GM12878 (cell line): Measurements from ENCODE around the gene CUZD1. TPM values are rescaled to one million over a fixed set of nuclear protein-coding genes. Genes with fewer than 3 reads are reported as not detected.

Source experiments
- ATAC-seq: fragments of 200-7000 bp; cut with Tn5 transposase; 3 replicates; pipeline ENCODE4 v1.9.1; 2020; ENCODE audit warnings: mild to moderate bottlenecking, moderate library complexity
- BruUV-seq: library from RNA; stranded (reverse); fragments of 400-500 nt; replicated peaks from 2 replicates; lab custom pipeline; 2021; lab: Mats Ljungman, UMichigan
- CTCF ChIA-PET: fragments of 300-600 bp; sonication (Branson Sonifier 250); formaldehyde crosslinking; extraction: SDS; loops from one replicate; lab custom pipeline; 2021; ENCODE audit warnings: inconsistent platforms; lab: Yijun Ruan, JAX
- POLR2A ChIA-PET: fragments of 350-600 bp; formaldehyde crosslinking; extraction: SDS; loops from one replicate; lab custom pipeline; 2021; ENCODE audit warnings: inconsistent platforms; lab: Charles Lee
- RAD21 ChIA-PET: fragments of 300-600 bp; sonication (Branson Sonifier 250); formaldehyde crosslinking; loops from one replicate; lab custom pipeline; 2023; ENCODE audit warnings: antibody characterized with exemption; ENCODE audit not compliant: unreplicated experiment; lab: Charles Lee
- SMC1A ChIA-PET: fragments of 300-600 bp; sonication (Branson Sonifier 250); formaldehyde crosslinking; loops from one replicate; lab custom pipeline; 2023; ENCODE audit not compliant: unreplicated experiment, uncharacterized antibody; lab: Charles Lee
- DNase-seq: peaks from one replicate; pipeline ENCODE4 v3.0.0-alpha.2; 2011; ENCODE audit warnings: low read depth, low spot score
- FAIRE-seq: peaks from 3 replicates; lab custom pipeline; 2011; peaks lifted over from hg19 to GRCh38; lab: Jason Lieb, UNC
- H2AFZ ChIP-seq: 2 replicates; pipeline ENCODE4 v1.6.0; 2011; ENCODE audit warnings: low read depth, low read length, control low read depth; ENCODE audit not compliant: control insufficient read depth
- H3K27ac ChIP-seq: 2 replicates; pipeline ENCODE4 v1.5.1; 2011; ENCODE audit warnings: control low read depth; ENCODE audit not compliant: control insufficient read depth, insufficient read depth
- H3K27me3 ChIP-seq, 2 experiments: replicated peaks in 1 of 2; 2 replicates each; pipeline versions ENCODE4 v1.6.0 to v1.6.1; 2011; ENCODE audit warnings: low read length in 1 of 2; ENCODE audit not compliant: control insufficient read depth in 2 of 2, insufficient read depth in 2 of 2
- H3K36me3 ChIP-seq, 2 experiments: 2 replicates each; pipeline ENCODE4 v1.5.1; 2011; ENCODE audit warnings: low read length in 1 of 2; ENCODE audit not compliant: control insufficient read depth in 2 of 2, insufficient read depth in 2 of 2
- H3K4me1 ChIP-seq: 2 replicates; pipeline ENCODE4 v1.6.1; 2011; ENCODE audit warnings: mild to moderate bottlenecking, low read length, moderate library complexity, mixed read lengths; ENCODE audit not compliant: control insufficient read depth, insufficient read depth
- H3K4me2 ChIP-seq: 2 replicates; pipeline ENCODE4 v1.6.0; 2011; ENCODE audit warnings: control low read depth; ENCODE audit not compliant: control insufficient read depth, insufficient read depth
- H3K4me3 ChIP-seq: fragments of 200-600 bp; sonication (generic); 2 replicates; pipeline ENCODE4 v1.5.1; 2016
- H3K79me2 ChIP-seq: 2 replicates; pipeline ENCODE4 v1.6.0; 2011; ENCODE audit warnings: low read length; ENCODE audit not compliant: control insufficient read depth, insufficient read depth
- H3K9ac ChIP-seq: 2 replicates; pipeline ENCODE4 v1.8.0; 2011; ENCODE audit warnings: low read length, control low read depth, mixed read lengths; ENCODE audit not compliant: control insufficient read depth, insufficient read depth
- H3K9me3 ChIP-seq: replicated peaks from 3 replicates; pipeline ENCODE4 v1.5.1; 2011; ENCODE audit warnings: mild to moderate bottlenecking, low read length; ENCODE audit not compliant: control insufficient read depth, insufficient read depth
- H4K20me1 ChIP-seq: 2 replicates; pipeline ENCODE4 v1.6.0; 2011; ENCODE audit not compliant: control insufficient read depth, insufficient read depth
- ASH2L ChIP-seq: fragments of 300-600, 200-600 bp; sonication (generic); IDR thresholded peaks from 2 replicates; pipeline ENCODE4 v1.6.1; 2017; ENCODE audit warnings: low read depth, mild to moderate bottlenecking, borderline replicate concordance
- IRF3 ChIP-seq: fragments of 450-650 bp; IDR thresholded peaks from 2 replicates; pipeline ENCODE4 v1.6.1; 2014; ENCODE audit warnings: mild to moderate bottlenecking
- MEF2B ChIP-seq: fragments of 450-650 bp; IDR thresholded peaks from 2 replicates; pipeline ENCODE4 v1.6.1; 2018; ENCODE audit warnings: mild to moderate bottlenecking, moderate library complexity; ENCODE audit not compliant: partially characterized antibody, poor library complexity, severe bottlenecking
- MYC ChIP-seq: IDR thresholded peaks from 2 replicates; pipeline ENCODE4 v1.6.1; 2011; ENCODE audit warnings: mild to moderate bottlenecking, low read length, moderate library complexity, inconsistent platforms; ENCODE audit not compliant: insufficient read depth, insufficient replicate concordance, insufficient read length, severe bottlenecking
- RB1 ChIP-seq: fragments of 450-650 bp; formaldehyde crosslinking; IDR thresholded peaks from 2 replicates; pipeline ENCODE4 v1.6.1; 2017; ENCODE audit warnings: mild to moderate bottlenecking, borderline replicate concordance
- whole genome bisulfite sequencing: methylation state at CpG from one replicate; pipeline ENCODE4 v1.1.6; 2016; ENCODE audit warnings: low lambda C conversion rate; ENCODE audit not compliant: insufficient replicate concordance, insufficient coverage; ENCODE audit errors: missing lambda C conversion rate; 5-methylcytosine and 5-hydroxymethylcytosine counted together
- in situ Hi-C: fragments of 300-500 bp; cut with MboI; formaldehyde crosslinking; loops from 9 replicates; pipeline ENCODE4 v1.14.3; 2018; ENCODE audit warnings: mixed read lengths
- intact Hi-C: fragments of 100-400 bp; cut with micrococcal nuclease; formaldehyde crosslinking; loops from one replicate; pipeline ENCODE4 v1.14.2; 2022; ENCODE audit not compliant: unreplicated experiment
- polyA plus RNA-seq, 11 experiments: library from polyadenylated mRNA; depleted of rRNA in 4 of 11; unstranded in 6 of 11; stranded (reverse) in 5 of 11; fragments of >200 nt; fragmentation: Nextera tagmentation in 4 of 11; fragmentation: Illumina TruSeq in 1 of 11; extraction: Ambion mirVana in 4 of 11; extraction: Trizol in 1 of 11; gene quantifications; 1 replicate in 1 of 11; 2 replicates in 10 of 11; pipeline versions ENCODE4 v1.2.1 to v1.2.3, GENCODE V29; 2011 to 2016; ENCODE audit warnings: inconsistent platforms in 2 of 11, missing spikeins in 2 of 11, low read depth in 1 of 11
- total RNA-seq, 4 experiments: library from RNA; depleted of rRNA in 3 of 4; stranded (reverse); fragments of >200 nt in 3 of 4; fragmentation: Illumina TruSeq in 1 of 4; extraction: Trizol in 1 of 4; gene quantifications; 2 replicates each; pipeline versions ENCODE4 v1.2.1 to v1.2.3, GENCODE V29; 2013 to 2021

Gene CUZD1
- total and polyA plus RNA-seq, 10 of the 15 experiments (the other 5 are each of a cell fraction or from before 2014, with no cell fraction given): 0.66 to 2.3 (median 1.5) TPM

- intact Hi-C loops (no loop called here), in situ Hi-C loops (no loop called here)
- no peaks in the 10 kb centered on the region for H3K9me3 ChIP-seq
- FAIRE-seq: no peak
- H3K27ac ChIP-seq: no peak overlapping the region
- ATAC-seq: no peak
- DNase-seq: no peak
- no peak overlapping the region for H3K4me3 ChIP-seq
- H3K79me2 ChIP-seq: no peaks in the 10 kb centered on the region
- no peak overlapping the region for H3K4me2 ChIP-seq
- ChIA-PET RAD21 (no interaction called here), SMC1A (no interaction called here), POLR2A (no interaction called here), CTCF (no interaction called here)
- no peaks in the 10 kb centered on the region for H4K20me1 ChIP-seq
- no peaks in the 10 kb centered on the region for H3K36me3 ChIP-seq
- no peaks in the 10 kb centered on the region for H3K4me1 ChIP-seq
- peaks cover 0 to 6% of the 10 kb centered on the region in 2 experiments; a peak in 3 of 4 replicates for H3K27me3 ChIP-seq
- WGBS: 5% methylated on average over 4 of the region's 4 CpGs
- H2AFZ ChIP-seq: no peak overlapping the region
- BruUV-seq: no TSS peak
- TF ChIP-seq IRF3 (no peak), ASH2L (no peak), MYC (no peak)
- H3K9ac ChIP-seq: no peak overlapping the region
Measured at GRCh38 chr10:122812751-122813150, 32.9 kb downstream of the CUZD1 start.

GRCh38 chr10:122802282-122802681 lies 43.4 kb downstream of the CUZD1 start:
- no peak overlapping the region for H2AFZ ChIP-seq
- in situ Hi-C loops: no loop called here
- FAIRE-seq (no peak), DNase-seq (no peak)
- CTCF ChIA-PET: no interaction called here
- H4K20me1 ChIP-seq: no peaks in the 10 kb centered on the region
- no peaks in the 10 kb centered on the region for H3K36me3 ChIP-seq
- H3K4me1 ChIP-seq: no peaks in the 10 kb centered on the region
- no peaks in the 10 kb centered on the region for H3K27me3 ChIP-seq
- TF ChIP-seq RB1 (no peak), MEF2B (no peak)
- TF ChIP-seq, all 136 proteins: peak for 0
- no TSS peak for BruUV-seq
- H3K9me3 ChIP-seq: no peaks in the 10 kb centered on the region
- no peak overlapping the region for H3K4me2 ChIP-seq
- intact Hi-C loops: no loop called here
- POLR2A ChIA-PET: no interaction called here
- no peaks in the 10 kb centered on the region for H3K79me2 ChIP-seq
- ATAC-seq: no peak
- no peak overlapping the region for H3K9ac ChIP-seq
- no peak overlapping the region for H3K27ac ChIP-seq
- H3K4me3 ChIP-seq: no peak overlapping the region
- SMC1A ChIA-PET: no interaction called here
- WGBS: 28% methylated on average over 7 of the region's 7 CpGs
- RAD21 ChIA-PET: no interaction called here
